Astrocyte of the spinal cord (primary cell): Measurements from ENCODE around the gene RAB22A.

Experiments
- DNase-seq: peaks from one replicate; pipeline ENCODE4 v3.0.0; 2011; ENCODE audit warnings: low read depth, low spot score
- H3K4me3 ChIP-seq: 2 replicates; pipeline ENCODE4 v1.5.1; 2011; ENCODE audit warnings: low read depth, mild to moderate bottlenecking, low read length, moderate library complexity
- in situ Hi-C: cut with HindIII; loops from 2 replicates; pipeline ENCODE4 v1.10.0; 2017; ENCODE audit warnings: low sequenced_read_pairs
- TF ChIP-seq, protein P1 (sequence below): IDR thresholded peaks from 2 replicates; pipeline ENCODE4 v1.5.1; 2012; ENCODE audit warnings: low read depth, mild to moderate bottlenecking, low read length, inconsistent platforms

RAB22A gene

DNA sequence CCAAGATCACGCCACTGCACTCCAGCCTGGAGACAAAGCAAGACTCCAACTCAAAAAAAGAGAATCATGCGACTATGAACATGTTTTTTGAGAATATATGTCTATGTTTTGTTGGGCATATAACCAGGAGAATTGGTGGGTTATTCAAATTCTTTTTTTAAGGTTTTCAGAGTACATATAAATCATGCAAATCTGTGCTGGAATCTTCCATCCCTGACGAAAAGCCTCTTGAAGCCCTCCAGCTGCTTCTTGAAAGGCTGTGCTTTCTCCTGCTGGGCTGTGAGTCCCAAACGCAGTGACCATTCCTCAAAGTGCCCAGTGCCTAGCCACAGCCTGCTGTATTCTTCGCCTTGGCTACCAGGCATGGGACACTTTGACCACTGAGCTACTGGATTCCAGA lies 9.2 kb upstream of the RAB22A start:
- in situ Hi-C loops = no loop called here
- TF ChIP-seq, protein P1, sequence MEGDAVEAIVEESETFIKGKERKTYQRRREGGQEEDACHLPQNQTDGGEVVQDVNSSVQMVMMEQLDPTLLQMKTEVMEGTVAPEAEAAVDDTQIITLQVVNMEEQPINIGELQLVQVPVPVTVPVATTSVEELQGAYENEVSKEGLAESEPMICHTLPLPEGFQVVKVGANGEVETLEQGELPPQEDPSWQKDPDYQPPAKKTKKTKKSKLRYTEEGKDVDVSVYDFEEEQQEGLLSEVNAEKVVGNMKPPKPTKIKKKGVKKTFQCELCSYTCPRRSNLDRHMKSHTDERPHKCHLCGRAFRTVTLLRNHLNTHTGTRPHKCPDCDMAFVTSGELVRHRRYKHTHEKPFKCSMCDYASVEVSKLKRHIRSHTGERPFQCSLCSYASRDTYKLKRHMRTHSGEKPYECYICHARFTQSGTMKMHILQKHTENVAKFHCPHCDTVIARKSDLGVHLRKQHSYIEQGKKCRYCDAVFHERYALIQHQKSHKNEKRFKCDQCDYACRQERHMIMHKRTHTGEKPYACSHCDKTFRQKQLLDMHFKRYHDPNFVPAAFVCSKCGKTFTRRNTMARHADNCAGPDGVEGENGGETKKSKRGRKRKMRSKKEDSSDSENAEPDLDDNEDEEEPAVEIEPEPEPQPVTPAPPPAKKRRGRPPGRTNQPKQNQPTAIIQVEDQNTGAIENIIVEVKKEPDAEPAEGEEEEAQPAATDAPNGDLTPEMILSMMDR = no peak
- DNase-seq = no peak
- no peak overlapping the region for H3K4me3 ChIP-seq

DNA sequence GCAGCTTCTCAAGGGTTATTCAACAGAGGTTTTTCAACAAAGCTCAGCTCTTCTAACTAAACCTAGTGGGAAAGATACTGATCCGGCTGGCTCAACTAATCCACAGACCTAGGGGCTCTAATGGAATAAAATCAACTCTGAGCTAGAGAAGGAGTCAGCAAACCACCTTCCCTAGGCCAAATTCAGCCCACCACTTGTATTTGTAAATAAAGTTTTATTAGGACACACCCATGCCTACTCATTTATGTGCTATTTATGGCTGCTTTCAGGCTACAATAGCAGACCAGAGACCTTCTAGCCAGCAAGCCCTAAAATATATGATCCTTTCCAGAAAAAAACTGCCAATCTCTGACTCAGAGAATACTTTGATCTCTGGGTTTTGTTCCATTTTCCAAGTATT lies 6.0 kb upstream of the RAB22A start:
- in situ Hi-C loops = no loop called here

DNA sequence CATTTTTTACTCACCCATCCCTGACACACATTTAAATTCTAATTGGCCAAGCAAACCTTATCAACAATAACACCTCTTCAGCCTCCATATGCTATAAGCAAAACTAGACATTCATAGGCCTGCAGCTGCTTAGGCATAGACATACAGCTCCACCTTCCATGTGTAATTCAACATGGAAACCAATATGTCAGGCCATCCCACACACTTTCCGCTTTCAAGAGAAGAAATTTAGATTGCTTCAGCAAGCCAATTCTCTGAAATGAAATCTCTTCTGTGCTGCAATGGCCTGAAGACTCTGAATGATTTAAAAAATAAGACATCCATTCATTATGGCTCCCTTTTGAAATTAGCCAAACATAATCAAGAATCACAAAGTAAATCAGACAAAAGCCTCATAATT lies 4.5 kb upstream of the RAB22A start:
- TF ChIP-seq, protein P1 = no peak
- in situ Hi-C loops = no loop called here
- no peak overlapping the region for H3K4me3 ChIP-seq
- DNase-seq = no peak

More for the DNA sequence above, 6.0 kb upstream of the RAB22A start:
- H3K4me3 ChIP-seq = no peak overlapping the region
- DNase-seq = no peak
- TF ChIP-seq, protein P1 = no peak

DNA sequence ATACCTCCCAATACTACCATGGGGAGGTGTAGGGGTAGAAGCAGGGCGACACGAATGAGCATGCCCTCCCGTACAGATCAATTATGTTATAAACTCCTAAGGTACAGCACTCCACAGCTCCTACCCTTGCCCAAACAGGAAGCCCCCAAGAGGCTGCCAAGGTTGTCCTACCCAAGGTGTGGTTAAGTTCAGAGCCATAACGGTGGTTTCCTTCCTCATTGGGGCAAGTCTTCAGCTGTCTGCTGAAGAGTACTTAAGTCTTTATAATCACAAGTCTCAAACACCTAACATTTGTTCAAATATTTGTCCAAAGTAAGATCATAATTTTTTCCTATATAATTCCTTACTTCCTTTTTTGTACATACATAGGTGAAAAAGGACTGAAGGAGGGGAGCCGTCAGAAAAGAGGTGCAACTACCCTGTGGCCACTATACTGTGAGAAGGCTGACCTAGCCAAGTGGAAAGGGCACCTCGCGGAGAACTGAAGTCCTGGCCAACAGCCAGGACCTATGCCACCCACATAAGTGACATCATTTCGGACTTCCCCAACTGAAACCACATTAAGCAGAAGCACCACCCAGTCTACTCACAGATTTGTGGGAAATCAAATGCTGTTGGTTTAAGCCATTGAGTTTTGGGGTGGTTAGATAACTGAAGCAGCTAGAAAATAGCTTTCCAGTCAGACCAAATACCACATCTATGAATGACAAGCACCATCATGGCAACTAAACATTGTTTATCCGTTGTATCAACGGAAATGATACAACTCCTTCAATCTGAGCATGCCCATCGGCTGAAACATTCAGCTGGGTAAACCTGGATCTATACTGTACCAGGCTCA lies 2.9 kb upstream of the RAB22A start:
- in situ Hi-C loops = no loop called here
- H3K4me3 ChIP-seq = no peak overlapping the region
- TF ChIP-seq, protein P1 = no peak
- peak; percentile 66 for DNase-seq

DNA sequence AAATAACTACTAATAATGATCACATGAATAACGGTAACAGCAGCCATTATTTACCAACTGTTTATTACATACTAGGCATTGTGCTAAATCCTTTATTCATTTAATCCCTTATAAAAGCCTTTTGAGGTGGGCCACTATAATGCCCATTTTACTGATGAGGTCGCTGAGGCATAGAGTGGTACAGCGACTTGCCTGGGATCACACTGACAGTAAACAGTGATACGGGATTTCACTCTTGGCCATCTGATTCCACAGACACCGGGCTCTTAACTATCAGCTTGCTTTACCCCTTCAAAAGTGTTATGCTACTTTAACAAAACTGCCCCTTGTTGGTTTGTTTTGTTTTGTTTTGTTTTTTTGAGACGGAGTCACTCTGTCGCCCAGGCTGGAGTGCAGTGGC lies 2.2 kb upstream of the RAB22A start:
- in situ Hi-C loops = no loop called here
- no peak overlapping the region for H3K4me3 ChIP-seq
- DNase-seq = no peak
- TF ChIP-seq, protein P1 = no peak

DNA sequence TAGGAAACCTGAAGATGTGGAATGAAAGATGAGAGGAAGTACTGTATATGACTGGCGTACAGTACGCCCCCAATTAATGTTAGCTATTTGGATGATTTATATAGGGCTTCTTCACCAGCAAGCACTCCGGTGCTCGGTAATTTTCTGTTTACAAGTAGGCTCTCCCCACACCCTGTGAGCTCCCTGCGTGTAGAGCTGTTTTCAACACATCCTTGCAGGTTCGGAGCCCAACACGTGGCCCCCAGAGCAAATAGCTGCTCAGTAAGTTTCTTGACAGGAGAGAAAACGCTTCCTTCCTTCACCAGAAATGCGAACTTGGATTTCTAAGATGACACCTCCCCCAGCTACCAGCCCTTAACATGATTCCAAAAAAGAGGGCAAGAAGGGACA lies 1.2 kb upstream of the RAB22A start:
- TF ChIP-seq, protein P1 = no peak
- in situ Hi-C loops = no loop called here
- no peak for DNase-seq
- H3K4me3 ChIP-seq = peak overlapping the region; percentile 82
